Retinal pigment epithelial cell (primary cell): ENCODE results near the gene IRGQ.
A peak's percentile ranks its signal among the peaks of the same experiment; 100 is the strongest.

ENCODE experiments used
- DNase-seq: peaks from one replicate; pipeline ENCODE4 v3.0.0-alpha.2; 2010; ENCODE audit warnings: low read depth
- H3K4me3 ChIP-seq: 2 replicates; pipeline ENCODE4 v1.5.1; 2011; ENCODE audit warnings: mild to moderate bottlenecking, low read length, control low read depth, moderate library complexity
- CTCF ChIP-seq: conservative IDR thresholded peaks from 2 replicates; pipeline ENCODE4 v1.5.1; 2011; ENCODE audit warnings: low read depth, low read length, control low read depth, inconsistent platforms

IRGQ gene

GRCh38 chr19:43581467-43581866, 14.5 kb downstream of the IRGQ start:
- DNase-seq = no peak
- H3K4me3 ChIP-seq = no peak overlapping the region
- TF ChIP-seq CTCF = no peak

DNA sequence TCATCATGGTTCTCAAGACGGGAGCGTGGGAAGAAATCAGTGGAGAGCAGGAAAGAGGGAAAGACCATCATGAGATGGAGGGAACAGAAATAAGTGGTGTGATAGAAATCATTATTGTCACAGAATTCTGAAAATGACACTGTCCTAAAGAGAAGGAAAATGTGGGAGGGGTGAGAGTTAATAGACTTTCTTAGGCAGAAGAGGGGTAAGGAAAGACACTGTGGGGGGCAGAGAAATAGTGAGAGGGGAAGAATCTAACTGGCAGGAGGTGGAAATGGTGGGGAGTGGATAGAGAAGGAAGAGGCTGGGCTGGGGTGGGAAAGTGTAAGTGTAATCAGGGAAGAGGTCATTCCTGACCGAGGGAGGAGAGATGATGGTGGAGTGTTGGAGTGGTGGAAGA, 17.1 kb downstream of the IRGQ start:
- no peak for TF ChIP-seq CTCF
- no peak overlapping the region for H3K4me3 ChIP-seq
- DNase-seq = no peak

GRCh38 chr19:43575955-43576878, 19.7 kb downstream of the IRGQ start:
- peak overlapping the region; percentile 51 for H3K4me3 ChIP-seq
- no peak for DNase-seq
- no peak for TF ChIP-seq CTCF

DNA sequence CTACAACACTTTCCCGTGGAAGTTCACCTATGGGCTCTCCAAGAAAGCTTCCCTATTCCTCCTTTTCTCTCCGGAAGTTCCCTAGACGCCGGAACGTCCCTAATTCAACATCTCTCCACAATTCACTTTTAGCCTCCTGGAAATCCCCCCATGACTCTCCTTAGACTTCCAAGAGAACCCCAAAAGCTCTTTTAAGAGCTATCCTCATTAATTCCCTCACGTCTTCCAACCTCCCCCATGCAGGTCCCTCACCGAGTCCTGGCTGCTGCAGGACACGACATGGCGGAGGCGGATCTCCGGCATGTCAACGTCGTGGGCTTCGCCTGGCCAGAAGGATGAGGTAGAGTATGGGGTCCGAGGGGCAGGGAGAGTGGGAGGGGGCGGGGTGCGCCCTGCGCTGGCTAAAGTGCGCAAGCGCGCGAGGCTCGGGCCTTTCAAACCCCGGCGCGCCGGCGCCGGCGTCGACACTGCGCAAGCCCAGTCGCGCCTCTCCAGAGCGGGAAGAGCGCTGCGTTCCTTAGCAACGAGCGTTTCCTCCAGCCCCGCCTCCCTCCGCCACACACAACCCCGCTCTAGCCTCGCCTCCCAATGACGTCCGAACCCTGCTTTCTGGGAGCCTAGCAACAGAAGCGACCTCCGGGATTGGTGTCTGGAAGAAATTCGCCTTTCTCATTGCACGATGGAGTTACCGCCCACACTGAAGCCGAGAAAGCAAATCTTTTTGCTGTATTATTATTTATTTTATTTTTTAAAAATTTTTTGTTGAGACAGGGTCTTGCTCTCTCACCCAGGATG, 20.6 kb downstream of the IRGQ start, which contains the start of the genes PINLYP and XRCC1:
TSS of gene PINLYP (plus strand) at position 646 of the 795 bp plus-strand sequence. CDS start 1,391 bp downstream, outside the sequence.
TSS of gene XRCC1 (minus strand) at position 372 of the 795 bp plus-strand sequence. CDS start at position 303, 69 bp downstream.
- TF ChIP-seq CTCF = no peak
- DNase-seq = peak; percentile 96

DNA sequence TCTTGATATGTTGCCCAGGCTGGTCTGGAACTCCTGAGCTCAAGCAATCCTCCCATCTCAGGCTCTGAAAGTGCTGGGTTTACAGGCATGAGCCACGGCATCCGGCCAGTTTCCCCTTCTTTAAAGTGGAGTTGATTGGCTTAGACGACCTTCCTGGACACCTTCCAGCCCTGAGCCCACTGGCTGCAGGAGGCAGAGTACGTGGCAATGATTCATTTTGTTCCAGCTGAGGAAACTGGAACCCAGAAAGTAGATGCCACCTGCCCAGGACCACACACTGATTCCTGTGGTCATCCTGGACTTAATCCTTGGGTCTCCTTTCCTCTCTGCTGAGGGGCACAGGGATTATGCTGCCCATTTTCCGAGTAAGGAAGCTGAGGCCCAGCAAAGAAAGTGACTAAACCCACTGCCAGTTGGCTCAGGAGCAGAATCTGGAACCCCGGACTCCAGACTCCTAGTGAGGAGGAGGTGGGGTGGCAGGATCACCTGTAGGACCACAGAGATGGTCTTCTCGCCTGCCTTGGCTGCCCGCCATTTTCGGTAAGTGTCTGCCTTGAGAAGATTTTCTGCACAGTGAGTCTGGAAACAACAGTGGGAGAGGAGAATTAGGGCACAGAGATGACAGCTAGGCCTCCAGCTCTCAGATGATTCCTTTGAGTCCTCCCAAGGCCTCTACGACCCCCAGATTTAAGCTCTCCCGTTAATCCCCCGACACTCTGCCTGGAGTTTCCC, 21.3 kb downstream of the IRGQ start:
- no peak for TF ChIP-seq CTCF
- no peak for DNase-seq
- peak overlapping the region; percentile 92 for H3K4me3 ChIP-seq

More for the DNA sequence above, 20.6 kb downstream of the IRGQ start, which contains the start of the genes PINLYP and XRCC1:
- peak within 1 kb of the TSS; percentile 92 for H3K4me3 ChIP-seq

- no peak overlapping the region for H3K4me3 ChIP-seq
- TF ChIP-seq CTCF = no peak
- DNase-seq = no peak
Measured at GRCh38 chr19:43572171-43572588, 23.8 kb downstream of the IRGQ start.
